ENCODE measurements around the gene RPS21. TPM values are rescaled to one million over a fixed set of nuclear protein-coding genes. Genes with fewer than 3 reads are reported as not detected.

The RPS21 gene
- total RNA-seq, 1 donor from 2014 or later: 1,418 TPM

GRCh38 chr20:62387933-62388635, 1.2 kb downstream of the RPS21 start:
- no peaks in the 10 kb centered on the region for H3K9me3 ChIP-seq (ENCODE audit: control insufficient read depth in 3 of 3, low read length in 3 of 3)
- H3K4me1 ChIP-seq (ENCODE audit: control insufficient read depth in 3 of 3, insufficient read depth in 3 of 3, low read length in 3 of 3): peaks cover 23 to 31% (median 24%) of the 10 kb centered on the region in 3 donors
- peak overlapping the region; percentile 94 to 98 (median 96) for H3K4me3 ChIP-seq (ENCODE audit: low read length in 3 of 3)
- H3K9ac ChIP-seq (ENCODE audit: low read depth in 1 of 3, low read length in 3 of 3): peak overlapping the region; percentile 92 to 99 (median 98)
- peaks cover 22 to 40% (median 32%) of the 10 kb centered on the region in 3 donors for H3K36me3 ChIP-seq (ENCODE audit: control insufficient read depth in 3 of 3, insufficient read depth in 3 of 3, low read length in 3 of 3)
- H3K27me3 ChIP-seq (ENCODE audit: control insufficient read depth in 3 of 3, insufficient read depth in 3 of 3, low read length in 3 of 3): no peaks in the 10 kb centered on the region
- H3K27ac ChIP-seq (ENCODE audit: low read depth, low read length): no peak overlapping the region

GRCh38 chr20:62388839-62389600, 2.1 kb downstream of the RPS21 start:
- no peaks in the 10 kb centered on the region for H3K9me3 ChIP-seq (ENCODE audit: control insufficient read depth in 3 of 3, low read length in 3 of 3)
- peaks cover 27 to 50% (median 32%) of the 10 kb centered on the region in 3 donors for H3K36me3 ChIP-seq (ENCODE audit: control insufficient read depth in 3 of 3, insufficient read depth in 3 of 3, low read length in 3 of 3)
- H3K27ac ChIP-seq (ENCODE audit: low read depth, low read length): no peak overlapping the region
- no peak overlapping the region for H3K4me3 ChIP-seq (ENCODE audit: low read length in 3 of 3)
- H3K27me3 ChIP-seq (ENCODE audit: control insufficient read depth in 3 of 3, insufficient read depth in 3 of 3, low read length in 3 of 3): no peaks in the 10 kb centered on the region
- H3K9ac ChIP-seq (ENCODE audit: low read depth in 1 of 3, low read length in 3 of 3): no peak overlapping the region
- H3K4me1 ChIP-seq (ENCODE audit: control insufficient read depth in 3 of 3, insufficient read depth in 3 of 3, low read length in 3 of 3): peaks cover 23 to 31% (median 24%) of the 10 kb centered on the region in 3 donors

GRCh38 chr20:62389601-62390087, 2.7 kb downstream of the RPS21 start:
- Histone ChIP-seq H3K36me3 (ENCODE audit: control insufficient read depth in 3 of 3, insufficient read depth in 3 of 3, low read length in 3 of 3) (peaks cover 28 to 50% (median 32%) of the 10 kb centered on the region in 3 donors), H3K4me3 (ENCODE audit: low read length in 3 of 3) (no peak overlapping the region), H3K4me1 (ENCODE audit: control insufficient read depth in 3 of 3, insufficient read depth in 3 of 3, low read length in 3 of 3) (peaks cover 23 to 31% (median 24%) of the 10 kb centered on the region in 3 donors), H3K27me3 (ENCODE audit: control insufficient read depth in 3 of 3, insufficient read depth in 3 of 3, low read length in 3 of 3) (no peaks in the 10 kb centered on the region), H3K27ac (ENCODE audit: low read depth, low read length) (no peak overlapping the region), H3K9ac (ENCODE audit: low read depth in 1 of 3, low read length in 3 of 3) (no peak overlapping the region), H3K9me3 (ENCODE audit: control insufficient read depth in 3 of 3, low read length in 3 of 3) (no peaks in the 10 kb centered on the region)

- Histone ChIP-seq H3K4me1 (ENCODE audit: control insufficient read depth in 3 of 3, insufficient read depth in 3 of 3, low read length in 3 of 3) (peaks cover 18 to 26% (median 19%) of the 10 kb centered on the region in 3 donors), H3K36me3 (ENCODE audit: control insufficient read depth in 3 of 3, insufficient read depth in 3 of 3, low read length in 3 of 3) (peaks cover 28 to 50% (median 32%) of the 10 kb centered on the region in 3 donors), H3K4me3 (ENCODE audit: low read length in 3 of 3) (no peak overlapping the region), H3K9ac (ENCODE audit: low read depth in 1 of 3, low read length in 3 of 3) (no peak overlapping the region), H3K9me3 (ENCODE audit: control insufficient read depth in 3 of 3, low read length in 3 of 3) (no peaks in the 10 kb centered on the region), H3K27me3 (ENCODE audit: control insufficient read depth in 3 of 3, insufficient read depth in 3 of 3, low read length in 3 of 3) (no peaks in the 10 kb centered on the region), H3K27ac (ENCODE audit: low read depth, low read length) (no peak overlapping the region)
Measured at GRCh38 chr20:62390317-62391164, 3.6 kb downstream of the RPS21 start.

GRCh38 chr20:62391165-62392076, 4.5 kb downstream of the RPS21 start:
- H3K9ac ChIP-seq (ENCODE audit: low read depth in 1 of 3, low read length in 3 of 3): no peak overlapping the region
- H3K4me1 ChIP-seq (ENCODE audit: control insufficient read depth in 3 of 3, insufficient read depth in 3 of 3, low read length in 3 of 3): peaks cover 11 to 19% (median 13%) of the 10 kb centered on the region in 3 donors
- no peaks in the 10 kb centered on the region for H3K27me3 ChIP-seq (ENCODE audit: control insufficient read depth in 3 of 3, insufficient read depth in 3 of 3, low read length in 3 of 3)
- H3K36me3 ChIP-seq (ENCODE audit: control insufficient read depth in 3 of 3, insufficient read depth in 3 of 3, low read length in 3 of 3): peaks cover 28 to 50% (median 32%) of the 10 kb centered on the region in 3 donors
- H3K27ac ChIP-seq (ENCODE audit: low read depth, low read length): no peak overlapping the region
- no peaks in the 10 kb centered on the region for H3K9me3 ChIP-seq (ENCODE audit: control insufficient read depth in 3 of 3, low read length in 3 of 3)
- H3K4me3 ChIP-seq (ENCODE audit: low read length in 3 of 3): no peak overlapping the region

GRCh38 chr20:62392077-62392418, 5.1 kb downstream of the RPS21 start:
- Histone ChIP-seq H3K4me3 (ENCODE audit: low read length in 3 of 3) (no peak overlapping the region), H3K36me3 (ENCODE audit: control insufficient read depth in 3 of 3, insufficient read depth in 3 of 3, low read length in 3 of 3) (peaks cover 28 to 50% (median 29%) of the 10 kb centered on the region in 3 donors), H3K27ac (ENCODE audit: low read depth, low read length) (no peak overlapping the region), H3K4me1 (ENCODE audit: control insufficient read depth in 3 of 3, insufficient read depth in 3 of 3, low read length in 3 of 3) (peaks cover 11 to 16% (median 13%) of the 10 kb centered on the region in 3 donors), H3K27me3 (ENCODE audit: control insufficient read depth in 3 of 3, insufficient read depth in 3 of 3, low read length in 3 of 3) (no peaks in the 10 kb centered on the region), H3K9me3 (ENCODE audit: control insufficient read depth in 3 of 3, low read length in 3 of 3) (no peaks in the 10 kb centered on the region), H3K9ac (ENCODE audit: low read depth in 1 of 3, low read length in 3 of 3) (no peak overlapping the region)

- no peaks in the 10 kb centered on the region for H3K27me3 ChIP-seq (ENCODE audit: control insufficient read depth in 3 of 3, insufficient read depth in 3 of 3, low read length in 3 of 3)
- H3K27ac ChIP-seq (ENCODE audit: low read depth, low read length): no peak overlapping the region
- peaks cover 27 to 49% (median 28%) of the 10 kb centered on the region in 3 donors for H3K36me3 ChIP-seq (ENCODE audit: control insufficient read depth in 3 of 3, insufficient read depth in 3 of 3, low read length in 3 of 3)
- H3K9me3 ChIP-seq (ENCODE audit: control insufficient read depth in 3 of 3, low read length in 3 of 3): no peaks in the 10 kb centered on the region
- H3K9ac ChIP-seq (ENCODE audit: low read depth in 1 of 3, low read length in 3 of 3): no peak overlapping the region
- no peak overlapping the region for H3K4me3 ChIP-seq (ENCODE audit: low read length in 3 of 3)
- H3K4me1 ChIP-seq (ENCODE audit: control insufficient read depth in 3 of 3, insufficient read depth in 3 of 3, low read length in 3 of 3): peaks cover 6 to 9% (median 7%) of the 10 kb centered on the region in 3 donors
Measured at GRCh38 chr20:62392621-62393334, 5.9 kb downstream of the RPS21 start.

- Histone ChIP-seq H3K4me3 (ENCODE audit: low read length in 3 of 3) (no peak overlapping the region), H3K27ac (ENCODE audit: low read depth, low read length) (no peak overlapping the region), H3K27me3 (ENCODE audit: control insufficient read depth in 3 of 3, insufficient read depth in 3 of 3, low read length in 3 of 3) (no peaks in the 10 kb centered on the region), H3K36me3 (ENCODE audit: control insufficient read depth in 3 of 3, insufficient read depth in 3 of 3, low read length in 3 of 3) (peaks cover 23 to 44% (median 26%) of the 10 kb centered on the region in 3 donors), H3K9me3 (ENCODE audit: control insufficient read depth in 3 of 3, low read length in 3 of 3) (no peaks in the 10 kb centered on the region), H3K4me1 (ENCODE audit: control insufficient read depth in 3 of 3, insufficient read depth in 3 of 3, low read length in 3 of 3) (peaks cover under 1 to 3% (median 2%) of the 10 kb centered on the region in 3 donors), H3K9ac (ENCODE audit: low read depth in 1 of 3, low read length in 3 of 3) (no peak overlapping the region)
Measured at GRCh38 chr20:62393335-62393665, 6.4 kb downstream of the RPS21 start.

Measured in skeletal muscle tissue (tissue), 4 donors.